Spinal cord (tissue), 10 donors: Measurements from ENCODE around the gene CHD9. TPM values are rescaled to one million over a fixed set of nuclear protein-coding genes. Genes with fewer than 3 reads are reported as not detected.
A peak's percentile ranks its signal among the peaks of the same experiment; 100 is the strongest.

Experiments
- DNase-seq, 6 donors: peaks; one replicate each; pipeline versions ENCODE4 v3.0.0 to v3.0.0-alpha.2; 2013 to 2015; ENCODE audit warnings: low spot score in 6 of 6, low read depth in 4 of 6
- H3K27ac ChIP-seq: one replicate; pipeline ENCODE4 v1.5.1; 2013; ENCODE audit warnings: low read depth, low read length, control low read depth
- H3K27me3 ChIP-seq: one replicate; pipeline ENCODE4 v1.6.1; 2013; ENCODE audit warnings: low read length; ENCODE audit not compliant: control insufficient read depth, insufficient read depth
- H3K36me3 ChIP-seq: one replicate; pipeline ENCODE4 v1.6.1; 2013; ENCODE audit warnings: low read length; ENCODE audit not compliant: control insufficient read depth, insufficient read depth
- H3K4me1 ChIP-seq: one replicate; pipeline ENCODE4 v1.6.1; 2013; ENCODE audit warnings: low read length; ENCODE audit not compliant: control insufficient read depth, insufficient read depth
- H3K4me3 ChIP-seq: one replicate; pipeline ENCODE4 v1.5.1; 2013; ENCODE audit warnings: low read depth, low read length, control low read depth
- H3K9me3 ChIP-seq: one replicate; pipeline ENCODE4 v1.6.1; 2013; ENCODE audit warnings: low read length; ENCODE audit not compliant: control insufficient read depth, insufficient read depth
- WGBS: methylation state at CpG from one replicate; pipeline ENCODE4 v1.1.5; 2013; ENCODE audit warnings: missing lambda C conversion rate; ENCODE audit not compliant: insufficient coverage; 5-methylcytosine and 5-hydroxymethylcytosine counted together
- polyA plus RNA-seq, 2 donors: library from polyadenylated mRNA; unstranded; fragments of 120-200 nt; gene quantifications; one replicate each; pipeline ENCODE4 v1.2.1, GENCODE V29; 2013; ENCODE audit not compliant: insufficient read length in 2 of 2
- total RNA-seq, 2 donors: library from RNA; depleted of rRNA in 1 of 2; stranded (reverse); fragments of 120-200 nt in 1 of 2; fragments of >200 nt in 1 of 2; gene quantifications; one replicate each; pipeline versions ENCODE4 v1.2.3 to v1.2.4, GENCODE V29; 2013 to 2014
- donor health status: healthy.

CHD9 gene
- total and polyA plus RNA-seq, 4 donors = 32.2 to 140 (median 82.8) TPM

DNA sequence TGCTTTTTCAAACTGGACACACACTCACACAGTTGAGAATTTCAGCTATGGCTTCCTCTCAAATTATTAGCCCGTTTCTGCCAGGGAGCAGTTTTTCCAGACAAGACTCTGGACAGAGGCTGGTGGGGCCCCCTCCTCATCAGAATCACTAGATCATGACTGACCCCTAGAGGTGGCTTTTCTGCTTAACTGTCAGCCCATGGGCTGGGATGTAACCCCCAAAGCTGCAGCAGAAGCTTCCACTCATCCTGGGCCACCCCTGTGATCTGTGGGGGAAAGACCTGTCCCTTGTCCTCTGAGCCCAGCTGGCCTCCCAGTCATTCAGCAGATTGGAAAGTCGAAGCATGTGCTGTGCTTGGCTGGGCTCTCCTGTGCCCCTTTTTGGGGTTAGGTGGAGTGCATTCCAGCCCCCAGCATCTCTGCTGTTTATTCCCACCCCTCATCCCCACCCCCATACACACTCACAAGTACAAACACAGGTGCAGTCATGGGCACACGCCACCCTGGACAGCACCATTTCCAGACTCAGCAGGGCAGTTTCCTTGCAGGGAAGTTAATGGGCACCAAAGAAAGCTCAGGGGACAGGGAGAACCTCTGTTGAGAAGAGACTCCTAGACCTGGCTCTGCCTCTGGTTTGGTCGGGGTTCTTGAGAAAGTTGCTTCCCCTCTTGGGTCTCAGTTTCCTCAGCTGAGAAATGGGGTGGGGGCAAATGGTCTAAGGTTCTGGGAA is 301.9 kb downstream of the CHD9 start:
- Histone ChIP-seq H3K4me1 (no peaks in the 10 kb centered on the region), H3K27ac (no peak overlapping the region), H3K27me3 (no peaks in the 10 kb centered on the region), H3K9me3 (no peaks in the 10 kb centered on the region), H3K4me3 (no peak overlapping the region), H3K36me3 (no peaks in the 10 kb centered on the region)
- WGBS = 69% methylated on average over 4 of the region's 4 CpGs
- no peak for DNase-seq

GRCh38 chr16:53357208-53357586 is 302.4 kb downstream of the CHD9 start:
- no peaks in the 10 kb centered on the region for H3K36me3 ChIP-seq
- no peak overlapping the region for H3K4me3 ChIP-seq
- no peaks in the 10 kb centered on the region for H3K9me3 ChIP-seq
- DNase-seq = no peak
- 86% methylated on average over 5 of the region's 5 CpGs for WGBS
- H3K27me3 ChIP-seq = no peaks in the 10 kb centered on the region
- no peak overlapping the region for H3K27ac ChIP-seq
- H3K4me1 ChIP-seq = no peaks in the 10 kb centered on the region

GRCh38 chr16:53357955-53358354 is 303.2 kb downstream of the CHD9 start:
- no peaks in the 10 kb centered on the region for H3K36me3 ChIP-seq
- H3K27me3 ChIP-seq = no peaks in the 10 kb centered on the region
- H3K4me1 ChIP-seq = no peaks in the 10 kb centered on the region
- no peak overlapping the region for H3K4me3 ChIP-seq
- H3K27ac ChIP-seq = no peak overlapping the region
- WGBS = 74% methylated on average over 4 of the region's 4 CpGs
- DNase-seq = no peak
- no peaks in the 10 kb centered on the region for H3K9me3 ChIP-seq

- H3K9me3 ChIP-seq = no peaks in the 10 kb centered on the region
- H3K4me1 ChIP-seq = no peaks in the 10 kb centered on the region
- H3K27ac ChIP-seq = no peak overlapping the region
- DNase-seq = no peak
- 64% methylated on average over 8 of the region's 9 CpGs for WGBS
- no peak overlapping the region for H3K4me3 ChIP-seq
- H3K36me3 ChIP-seq = no peaks in the 10 kb centered on the region
- H3K27me3 ChIP-seq = no peaks in the 10 kb centered on the region
Measured at GRCh38 chr16:53358884-53359283, 304.1 kb downstream of the CHD9 start.

DNA sequence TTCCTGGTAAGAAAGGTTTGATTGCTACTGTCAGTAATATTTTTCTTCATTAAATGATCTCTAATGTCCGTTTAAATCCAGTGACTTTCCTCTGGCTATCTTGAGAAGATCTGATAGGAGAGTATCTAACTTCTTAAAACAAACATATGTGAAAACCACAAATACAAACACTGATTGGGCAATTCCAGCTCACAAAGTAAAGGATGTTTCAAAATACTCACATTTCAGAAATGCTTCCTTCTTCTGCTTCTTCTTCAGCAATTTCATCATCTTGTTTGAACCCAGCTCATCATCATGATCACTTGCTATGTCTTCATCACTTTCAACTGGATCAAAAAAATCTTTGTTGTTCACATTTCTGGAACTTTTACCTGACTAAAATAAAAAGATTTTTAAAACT is 315.1 kb downstream of the CHD9 start:
- DNase-seq = no peak
- Histone ChIP-seq H3K27me3 (peaks cover 33% of the 10 kb centered on the region), H3K4me3 (no peak overlapping the region), H3K27ac (no peak overlapping the region), H3K36me3 (no peaks in the 10 kb centered on the region), H3K9me3 (no peaks in the 10 kb centered on the region), H3K4me1 (peaks cover 11% of the 10 kb centered on the region)
- no CpG with 5 or more reads among the region's 1 CpG for WGBS

DNA sequence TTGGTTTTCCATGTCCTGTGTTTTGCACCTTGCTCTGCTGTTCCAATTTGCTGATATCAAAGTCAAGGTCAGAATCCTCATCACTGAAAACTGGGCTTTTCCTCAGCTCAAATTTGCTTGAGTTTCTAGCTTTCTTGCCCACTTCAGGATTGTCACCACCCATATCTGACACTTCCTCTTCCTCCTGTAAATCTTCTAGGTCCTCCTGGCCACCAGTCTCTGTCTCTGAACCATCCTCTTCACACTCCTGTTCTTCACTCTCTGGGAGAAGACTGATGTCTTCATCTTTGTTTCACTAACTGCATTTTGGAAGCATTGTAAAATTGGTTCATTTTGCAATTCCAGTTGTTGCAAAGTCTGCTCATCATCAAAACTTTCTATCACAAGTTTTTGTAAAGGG is 316.0 kb downstream of the CHD9 start:
- Histone ChIP-seq H3K36me3 (no peaks in the 10 kb centered on the region), H3K27ac (no peak overlapping the region), H3K27me3 (peaks cover 33% of the 10 kb centered on the region), H3K4me1 (peaks cover 11% of the 10 kb centered on the region), H3K4me3 (no peak overlapping the region), H3K9me3 (no peaks in the 10 kb centered on the region)
- DNase-seq = no peak

- Histone ChIP-seq H3K27me3 (peaks cover 33% of the 10 kb centered on the region), H3K4me3 (peak overlapping the region; percentile 12), H3K27ac (no peak overlapping the region), H3K4me1 (peaks cover 11% of the 10 kb centered on the region), H3K36me3 (no peaks in the 10 kb centered on the region), H3K9me3 (no peaks in the 10 kb centered on the region)
- peak in 2 of 6 donors; percentile 9 to 46 for DNase-seq
- WGBS = 21% methylated on average over 52 of the region's 56 CpGs
Measured at GRCh38 chr16:53372992-53373871, 318.4 kb downstream of the CHD9 start.

- 86% methylated on average over 1 of the region's 5 CpGs for WGBS
Measured at GRCh38 chr16:53374800-53375199, 320.0 kb downstream of the CHD9 start.

DNA sequence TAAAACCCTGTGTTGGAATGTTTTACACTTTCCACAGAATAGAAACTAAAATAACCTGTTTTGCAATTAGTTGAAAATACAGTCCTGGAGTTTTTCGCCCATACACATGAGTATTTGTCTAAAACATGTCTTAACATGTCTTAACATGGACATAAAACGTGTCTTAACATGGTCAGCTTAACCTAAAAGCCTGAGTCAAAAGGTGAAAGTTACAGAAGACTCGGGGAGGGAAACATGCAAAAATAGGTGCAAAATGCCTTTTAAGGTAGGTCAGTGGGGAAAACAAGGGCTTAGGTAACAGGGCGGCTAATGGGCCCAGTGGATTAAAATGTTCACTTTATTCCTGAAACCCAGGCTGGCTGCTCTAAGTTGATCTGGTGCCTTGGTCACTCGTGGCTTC is 323.3 kb downstream of the CHD9 start:
- no peaks in the 10 kb centered on the region for H3K36me3 ChIP-seq
- 50% methylated on average over 2 of the region's 5 CpGs for WGBS
- H3K27me3 ChIP-seq = peaks cover 12% of the 10 kb centered on the region
- H3K27ac ChIP-seq = no peak overlapping the region
- peaks cover 6% of the 10 kb centered on the region for H3K4me1 ChIP-seq
- no peak overlapping the region for H3K4me3 ChIP-seq
- no peak for DNase-seq
- H3K9me3 ChIP-seq = no peaks in the 10 kb centered on the region

More at GRCh38 chr16:53374800-53375199, 320.0 kb downstream of the CHD9 start:
- Histone ChIP-seq H3K27me3 (peaks cover 33% of the 10 kb centered on the region), H3K4me3 (no peak overlapping the region), H3K36me3 (no peaks in the 10 kb centered on the region), H3K4me1 (peaks cover 11% of the 10 kb centered on the region), H3K27ac (no peak overlapping the region), H3K9me3 (no peaks in the 10 kb centered on the region)
- no peak for DNase-seq
